OCI-M2 (cell line): ENCODE measurements around the gene ATP9A.
A peak's percentile ranks its signal among the peaks of the same experiment; 100 is the strongest.

Experiments used
- DNase-seq: peaks from one replicate; lab custom pipeline; 2025; ENCODE audit not compliant: unreplicated experiment; lab: John Stamatoyannopoulos, UW

The ATP9A gene

GRCh38 chr20:51604851-51605250 lies 163.3 kb downstream of the ATP9A start:
- DNase-seq, result no peak

GRCh38 chr20:51602131-51602530 lies 166.1 kb downstream of the ATP9A start:
- DNase-seq, result no peak

DNA sequence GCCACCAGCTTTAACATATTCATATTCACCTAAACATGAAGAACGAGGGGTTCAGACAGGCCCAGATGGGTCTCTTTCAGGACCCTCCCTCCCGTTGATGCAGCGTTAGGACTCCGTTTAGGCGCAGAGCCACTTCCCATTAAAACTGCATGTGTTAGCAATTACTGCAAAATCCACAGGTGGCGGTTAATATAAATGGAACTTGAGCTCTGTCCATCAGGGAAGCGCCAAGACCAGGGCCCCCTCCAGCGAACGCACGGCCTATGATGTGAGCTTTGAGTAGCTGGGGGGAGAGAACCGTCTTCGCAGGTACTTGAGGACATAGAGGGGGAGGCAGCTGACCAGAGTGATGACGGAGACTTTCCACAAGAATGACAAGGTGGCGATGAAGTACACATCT lies 167.2 kb downstream of the ATP9A start:
- no peak for DNase-seq

GRCh38 chr20:51600016-51600420 lies 168.2 kb downstream of the ATP9A start:
- DNase-seq, result no peak

- no peak for DNase-seq
Observed at GRCh38 chr20:51598556-51598955, 169.6 kb downstream of the ATP9A start.

GRCh38 chr20:51597389-51598231 lies 170.6 kb downstream of the ATP9A start:
- DNase-seq, result no peak

- DNase-seq, result no peak
Observed at GRCh38 chr20:51596668-51597388, 171.4 kb downstream of the ATP9A start.

- DNase-seq, result no peak
Observed at GRCh38 chr20:51595744-51596143, 172.4 kb downstream of the ATP9A start.

DNA sequence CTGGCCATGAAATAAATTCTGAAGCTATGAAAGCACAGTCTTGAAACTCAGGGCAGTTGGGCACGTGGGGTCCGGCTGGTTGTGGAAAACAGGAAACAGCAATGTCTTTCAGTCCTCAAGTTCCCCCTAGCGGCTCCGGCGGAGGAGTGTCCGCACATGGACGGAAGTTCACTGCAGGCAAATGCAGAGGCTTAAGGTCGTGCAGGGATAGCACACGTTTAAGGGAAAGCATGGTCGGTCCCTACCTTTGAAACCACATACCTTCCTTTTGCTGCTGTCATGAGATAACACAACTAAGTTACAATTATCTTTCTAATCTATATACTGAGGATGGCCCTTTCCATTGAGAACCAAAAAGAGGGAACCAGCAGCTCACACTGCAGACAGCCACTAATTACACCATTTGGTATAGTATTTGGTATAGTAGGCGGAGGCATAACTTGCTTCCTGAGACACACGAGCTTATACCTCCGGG lies 173.1 kb downstream of the ATP9A start:
- peak; percentile 76 for DNase-seq

DNA sequence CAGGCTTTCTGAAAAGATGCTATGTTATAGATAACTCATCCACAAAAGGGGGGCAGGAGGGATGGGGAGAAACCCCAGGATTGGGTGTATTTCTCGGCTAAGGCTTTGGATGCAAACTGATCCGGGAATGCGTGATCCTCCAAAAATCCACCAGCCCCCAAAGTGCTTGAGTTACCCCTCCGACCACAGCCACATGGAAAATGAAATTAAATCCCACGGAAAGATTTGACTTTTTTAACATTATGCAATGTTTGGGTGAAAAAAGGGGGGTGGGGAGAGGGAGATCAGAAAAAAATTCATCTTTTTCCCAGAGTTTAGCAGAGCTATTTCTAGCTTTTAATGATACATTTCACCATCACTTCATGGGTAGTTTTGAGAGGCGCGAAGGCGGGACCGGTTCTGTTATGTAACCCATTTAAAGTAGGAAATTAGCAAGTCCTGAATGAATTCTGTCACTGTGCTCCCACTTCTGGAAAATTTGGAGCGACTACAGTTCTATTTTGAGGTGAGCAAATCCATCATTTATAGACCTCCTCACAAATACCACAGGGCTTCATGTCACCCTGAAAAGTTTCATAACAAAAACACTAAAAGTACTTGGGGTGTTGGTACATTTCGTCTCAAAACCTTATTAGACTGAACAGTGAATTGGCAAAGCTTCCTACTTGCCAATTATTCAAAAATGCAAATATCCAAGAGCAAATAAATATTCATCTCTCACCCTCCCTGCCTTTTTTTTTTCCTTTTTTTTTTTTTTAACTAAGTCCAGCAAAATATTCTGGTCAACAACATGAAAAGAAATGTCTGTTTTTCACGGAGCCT lies 173.7 kb downstream of the ATP9A start:
- DNase-seq, result no peak

GRCh38 chr20:51593584-51593983 lies 174.6 kb downstream of the ATP9A start:
- no peak for DNase-seq

- no peak for DNase-seq
Observed at GRCh38 chr20:51592564-51592963, 175.6 kb downstream of the ATP9A start.

DNA sequence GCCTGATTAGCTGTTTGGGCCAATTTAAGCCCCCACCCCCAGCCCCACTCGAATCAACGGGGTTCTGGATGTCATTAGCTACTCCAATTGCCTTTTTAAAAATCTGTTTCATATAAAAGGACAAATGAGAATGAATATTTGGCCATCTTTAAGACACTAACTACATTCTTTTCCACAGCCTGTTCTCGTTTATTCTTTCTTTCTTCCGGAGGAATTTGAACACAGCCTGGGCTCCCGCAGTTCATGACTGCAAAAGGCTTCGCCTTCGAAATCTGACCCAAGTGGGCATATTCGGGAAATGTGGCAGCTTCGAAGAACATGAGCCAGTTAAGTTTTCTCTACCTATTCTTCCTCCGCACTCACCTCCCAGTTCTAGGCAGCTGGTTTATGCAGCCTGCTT lies 176.3 kb downstream of the ATP9A start:
- DNase-seq, result no peak

- DNase-seq, result no peak
Observed at GRCh38 chr20:51588762-51589161, 179.4 kb downstream of the ATP9A start.

- DNase-seq, result no peak
Observed at GRCh38 chr20:51587145-51587544, 181.0 kb downstream of the ATP9A start.

- no peak for DNase-seq
Observed at GRCh38 chr20:51586005-51586440, 182.2 kb downstream of the ATP9A start.

DNA sequence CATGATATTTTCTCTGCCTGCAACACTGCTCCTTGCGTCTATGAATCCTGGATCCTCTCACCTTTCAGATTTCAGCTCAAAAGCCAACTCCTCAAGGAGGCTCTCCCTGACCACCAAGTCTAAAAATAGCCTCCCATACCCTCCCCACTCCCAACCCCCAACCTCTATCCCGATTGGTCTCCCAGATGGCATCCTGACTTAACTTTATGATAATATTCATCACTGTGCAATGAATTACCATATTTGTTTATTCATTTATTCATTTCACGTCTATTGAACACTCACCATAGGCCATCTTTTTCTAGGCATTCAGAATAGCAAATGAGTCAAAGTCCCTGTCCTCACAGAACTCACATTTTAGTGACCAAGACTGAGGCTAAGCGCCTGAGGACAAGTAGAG lies 183.0 kb downstream of the ATP9A start:
- no peak for DNase-seq

- DNase-seq, result no peak
Observed at GRCh38 chr20:51584737-51585136, 183.5 kb downstream of the ATP9A start.

DNA sequence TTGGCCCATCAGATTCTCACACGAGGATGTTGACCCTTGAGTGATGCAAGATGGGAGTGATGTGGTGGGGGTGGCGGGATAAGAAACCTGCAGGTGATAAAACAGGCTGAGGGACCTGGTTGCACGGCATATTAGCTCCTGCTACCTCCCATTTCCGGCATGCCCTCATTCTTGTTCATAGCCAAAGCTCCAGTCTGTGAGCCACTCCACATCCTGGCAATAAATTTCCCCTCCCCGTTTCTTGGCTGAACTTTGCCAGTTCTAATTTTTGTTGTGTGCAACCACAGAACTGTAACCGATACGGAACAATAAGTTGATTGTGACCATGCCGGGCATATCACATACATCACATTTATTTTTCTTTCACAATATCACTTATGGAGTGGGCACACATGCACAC lies 184.1 kb downstream of the ATP9A start:
- no peak for DNase-seq

DNA sequence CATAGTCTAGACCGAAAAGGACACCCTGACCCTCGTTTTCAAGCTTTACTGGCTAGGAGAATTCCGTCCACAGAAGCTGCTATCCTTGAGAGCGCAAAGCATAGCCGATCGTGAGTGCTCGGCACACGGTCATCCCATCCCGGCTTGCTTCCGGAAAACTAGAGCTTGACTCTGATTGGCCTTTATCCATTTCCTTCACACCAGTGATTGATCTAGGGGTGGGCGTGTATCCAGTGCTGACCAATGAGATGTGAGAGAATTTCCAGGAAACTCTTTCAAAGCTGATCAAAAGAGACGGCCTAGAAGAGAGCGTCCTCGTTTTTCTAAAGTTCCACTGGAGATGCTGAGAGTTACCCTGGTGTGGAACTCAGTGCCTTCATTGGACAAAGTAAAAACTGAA lies 184.7 kb downstream of the ATP9A start:
- no peak for DNase-seq

- DNase-seq, result no peak
Observed at GRCh38 chr20:51583073-51583472, 185.1 kb downstream of the ATP9A start.
